Dermis blood vessel endothelial cell (primary cell): Measurements from ENCODE around the gene SLC43A2. TPM values are rescaled to one million over a fixed set of nuclear protein-coding genes. Genes with fewer than 3 reads are reported as not detected.
A peak's percentile ranks its signal among the peaks of the same experiment; 100 is the strongest.
"Not testable (repeated sequence)": the region's sequence is repeated elsewhere in the genome, so short reads cannot be mapped to it uniquely, and the experiment has no call there.

Source experiments
- DNase-seq: peaks from one replicate; pipeline ENCODE4 v3.0.0; 2010
- total RNA-seq: library from RNA; depleted of rRNA; stranded (reverse); fragments of >200 nt; gene quantifications from 2 replicates; pipeline ENCODE4 v1.2.3, GENCODE V29; 2014

Gene SLC43A2
- total RNA-seq, 1 donor from 2014 or later: 33.9 TPM

GRCh38 chr17:1533661-1534325, 94.8 kb downstream of the SLC43A2 start:
- no peak for DNase-seq

- peak; percentile 58 for DNase-seq
Measured at GRCh38 chr17:1532836-1533602, 95.6 kb downstream of the SLC43A2 start.

- no peak for DNase-seq
Measured at GRCh38 chr17:1529863-1530262, 98.8 kb downstream of the SLC43A2 start.

GRCh38 chr17:1526876-1527275, 101.8 kb downstream of the SLC43A2 start:
- not testable (repeated sequence) for DNase-seq

- no peak for DNase-seq
Measured at GRCh38 chr17:1522626-1523025, 106.0 kb downstream of the SLC43A2 start.

GRCh38 chr17:1521086-1521640, 107.5 kb downstream of the SLC43A2 start:
- DNase-seq: no peak

GRCh38 chr17:1519678-1520077, 109.0 kb downstream of the SLC43A2 start:
- no peak for DNase-seq

Other genes with a start within 250 kb of the SLC43A2 start
- gene YWHAE, start 228.6 kb downstream of the SLC43A2 start, total RNA-seq: 558 and 1,026 TPM in 2 replicates
- gene CRK, start 172.6 kb downstream of the SLC43A2 start, total RNA-seq: 162 and 166 TPM in 2 replicates
- 193 and 439 TPM in 2 replicates for gene MYO1C, start 136.1 kb downstream of the SLC43A2 start, total RNA-seq
- 74.7 and 88.0 TPM in 2 replicates for gene INPP5K, start 112.2 kb downstream of the SLC43A2 start, total RNA-seq
- gene PITPNA, start 66.0 kb downstream of the SLC43A2 start, total RNA-seq: 18.5 and 29.6 TPM in 2 replicates
- gene SCARF1, start 16.9 kb upstream of the SLC43A2 start, total RNA-seq: 172 and 200 TPM in 2 replicates
- 12.0 and 15.7 TPM in 2 replicates for gene RILP, start 21.0 kb upstream of the SLC43A2 start, total RNA-seq
- 79.6 and 218 TPM in 2 replicates for gene PRPF8, start 56.0 kb upstream of the SLC43A2 start, total RNA-seq
- 1.7 and 1.8 TPM in 2 replicates for gene TLCD2, start 81.5 kb upstream of the SLC43A2 start, total RNA-seq
- gene WDR81, start 95.9 kb upstream of the SLC43A2 start, total RNA-seq: 25.2 and 26.9 TPM in 2 replicates
- gene SERPINF2, start 114.0 kb upstream of the SLC43A2 start, total RNA-seq: 0.05 and 0.17 TPM in 2 replicates
- gene SERPINF1, start 133.2 kb upstream of the SLC43A2 start, total RNA-seq: 0.37 TPM in 1 of 2 replicates, not detected in the other
- 10.7 and 13.1 TPM in 2 replicates for gene SMYD4, start 201.1 kb upstream of the SLC43A2 start, total RNA-seq
- 21.3 and 57.4 TPM in 2 replicates for gene RPA1, start 201.2 kb upstream of the SLC43A2 start, total RNA-seq